ENCODE results near the gene FMN1. TPM values are rescaled to one million over a fixed set of nuclear protein-coding genes. Genes with fewer than 3 reads are reported as not detected.

Gene FMN1
- total RNA-seq, 1 donor from 2014 or later: 4.3 TPM

- DNase-seq (ENCODE audit: low read depth): no peak
- H3K4me3 ChIP-seq (ENCODE audit: low read depth, low read length): no peak overlapping the region
- TF ChIP-seq CTCF (conservative IDR thresholded peaks at IDR 0.05; ENCODE audit: low read depth, low read length): no peak
Measured at GRCh38 chr15:33008284-33008995, 186.1 kb downstream of the FMN1 start.

GRCh38 chr15:33007303-33007855 lies 187.1 kb downstream of the FMN1 start:
- TF ChIP-seq CTCF (conservative IDR thresholded peaks at IDR 0.05; ENCODE audit: low read depth, low read length): peak; percentile 53
- DNase-seq (ENCODE audit: low read depth): no peak
- no peak overlapping the region for H3K4me3 ChIP-seq (ENCODE audit: low read depth, low read length)

GRCh38 chr15:33005582-33005981 lies 188.9 kb downstream of the FMN1 start:
- no peak for DNase-seq (ENCODE audit: low read depth)
- no peak for TF ChIP-seq CTCF (conservative IDR thresholded peaks at IDR 0.05; ENCODE audit: low read depth, low read length)
- no peak overlapping the region for H3K4me3 ChIP-seq (ENCODE audit: low read depth, low read length)

GRCh38 chr15:33001926-33002325 lies 192.6 kb downstream of the FMN1 start:
- no peak overlapping the region for H3K4me3 ChIP-seq (ENCODE audit: low read depth, low read length)
- no peak for TF ChIP-seq CTCF (conservative IDR thresholded peaks at IDR 0.05; ENCODE audit: low read depth, low read length)
- DNase-seq (ENCODE audit: low read depth): no peak

GRCh38 chr15:32998979-32999672 lies 195.4 kb downstream of the FMN1 start:
- TF ChIP-seq CTCF (conservative IDR thresholded peaks at IDR 0.05; ENCODE audit: low read depth, low read length): no peak
- DNase-seq (ENCODE audit: low read depth): no peak
- no peak overlapping the region for H3K4me3 ChIP-seq (ENCODE audit: low read depth, low read length)

GRCh38 chr15:32998182-32998581 lies 196.3 kb downstream of the FMN1 start:
- no peak for DNase-seq (ENCODE audit: low read depth)
- H3K4me3 ChIP-seq (ENCODE audit: low read depth, low read length): no peak overlapping the region
- TF ChIP-seq CTCF (conservative IDR thresholded peaks at IDR 0.05; ENCODE audit: low read depth, low read length): no peak
